Type B pancreatic cell (in vitro differentiated cells): ENCODE data around the gene MACC1. TPM values are rescaled to one million over a fixed set of nuclear protein-coding genes. Genes with fewer than 3 reads are reported as not detected.

ENCODE experiments used
- DNase-seq: peaks from one replicate; pipeline ENCODE4 v3.0.0; 2021; ENCODE audit warnings: mixed read lengths; ENCODE audit not compliant: unreplicated experiment; ENCODE audit errors: extremely low spot score
- H3K27ac Mint-ChIP-seq: 2 replicates; pipeline ENCODE4 v1.8.0; 2021; ENCODE audit warnings: mild to moderate bottlenecking, mixed read lengths
- H3K27me3 Mint-ChIP-seq: 2 replicates; pipeline ENCODE4 v1.8.0; 2021; ENCODE audit warnings: mixed read lengths
- H3K36me3 Mint-ChIP-seq: 2 replicates; pipeline ENCODE4 v1.8.0; 2021; ENCODE audit warnings: mixed read lengths
- H3K4me1 Mint-ChIP-seq: one replicate; pipeline ENCODE4 v1.8.0; 2021; ENCODE audit warnings: mixed read lengths; ENCODE audit not compliant: unreplicated experiment
- H3K4me3 Mint-ChIP-seq: 2 replicates; pipeline ENCODE4 v1.8.0; 2021; ENCODE audit warnings: mild to moderate bottlenecking, mixed read lengths
- H3K9me3 Mint-ChIP-seq: 2 replicates; pipeline ENCODE4 v1.8.0; 2021; ENCODE audit warnings: mixed read lengths
- long read RNA-seq: library from polyadenylated mRNA; unstranded; transcript quantifications from one replicate; pipeline ENCODE4 v2.0.0, GENCODE V29; 2020
- total RNA-seq: library from RNA; stranded (reverse); gene quantifications from 2 replicates; pipeline ENCODE4 v1.2.1, GENCODE V29; 2021; ENCODE audit warnings: low replicate concordance
- TF ChIP-seq, protein P1 (sequence below): fragments of 200-600 bp; sonication (generic); conservative IDR thresholded peaks from 2 replicates; pipeline ENCODE4 v1.5.0; 2021; ENCODE audit warnings: antibody characterized with exemption, mild to moderate bottlenecking

The MACC1 gene
- total RNA-seq: 14.8 and 27.8 TPM in 2 replicates
- long read RNA-seq, partial matches to known transcripts: 10 of 39 reads
- long read RNA-seq, other reads (novel, unspliced or antisense): 27 of 39 reads

- Mint-ChIP-seq H3K4me1 (peaks cover 9% of the 10 kb centered on the region), H3K27ac (peak within 1 kb of the TSS; percentile 100)
- no peak for DNase-seq
These were observed at the start of gene MACC1 for GRCh38 chr7:20217193-20217948. Gene MACC1, minus strand, starts transcription at chr7:20217384. Its CDS starts 55,522 bp downstream, at chr7:20161862.

DNA sequence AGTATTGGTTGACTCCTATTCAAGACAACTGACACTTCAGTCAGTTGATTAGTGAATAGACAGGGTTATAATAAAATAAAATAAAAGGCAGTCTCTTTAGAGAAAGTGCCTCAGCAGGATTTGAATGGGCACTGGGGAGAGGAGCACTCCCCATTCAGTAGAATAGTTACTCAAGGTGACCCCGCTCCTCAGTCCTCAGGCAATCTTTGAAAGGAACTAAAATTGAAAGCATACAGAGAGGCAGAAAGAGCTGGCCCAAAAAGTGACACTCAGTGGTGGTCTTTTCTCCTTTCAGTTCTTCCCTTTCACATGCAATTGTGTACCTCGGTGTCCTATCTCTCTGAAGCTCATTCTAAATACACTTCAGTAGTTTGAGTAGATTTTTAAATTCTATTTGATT lies 47.4 kb upstream of the MACC1 start:
- no peak overlapping the region for H3K27ac Mint-ChIP-seq
- H3K36me3 Mint-ChIP-seq: no peaks in the 10 kb centered on the region
- no peaks in the 10 kb centered on the region for H3K4me1 Mint-ChIP-seq
- DNase-seq: no peak
- no peaks in the 10 kb centered on the region for H3K27me3 Mint-ChIP-seq
- H3K9me3 Mint-ChIP-seq: no peaks in the 10 kb centered on the region
- H3K4me3 Mint-ChIP-seq: no peak overlapping the region
- TF ChIP-seq, protein P1, sequence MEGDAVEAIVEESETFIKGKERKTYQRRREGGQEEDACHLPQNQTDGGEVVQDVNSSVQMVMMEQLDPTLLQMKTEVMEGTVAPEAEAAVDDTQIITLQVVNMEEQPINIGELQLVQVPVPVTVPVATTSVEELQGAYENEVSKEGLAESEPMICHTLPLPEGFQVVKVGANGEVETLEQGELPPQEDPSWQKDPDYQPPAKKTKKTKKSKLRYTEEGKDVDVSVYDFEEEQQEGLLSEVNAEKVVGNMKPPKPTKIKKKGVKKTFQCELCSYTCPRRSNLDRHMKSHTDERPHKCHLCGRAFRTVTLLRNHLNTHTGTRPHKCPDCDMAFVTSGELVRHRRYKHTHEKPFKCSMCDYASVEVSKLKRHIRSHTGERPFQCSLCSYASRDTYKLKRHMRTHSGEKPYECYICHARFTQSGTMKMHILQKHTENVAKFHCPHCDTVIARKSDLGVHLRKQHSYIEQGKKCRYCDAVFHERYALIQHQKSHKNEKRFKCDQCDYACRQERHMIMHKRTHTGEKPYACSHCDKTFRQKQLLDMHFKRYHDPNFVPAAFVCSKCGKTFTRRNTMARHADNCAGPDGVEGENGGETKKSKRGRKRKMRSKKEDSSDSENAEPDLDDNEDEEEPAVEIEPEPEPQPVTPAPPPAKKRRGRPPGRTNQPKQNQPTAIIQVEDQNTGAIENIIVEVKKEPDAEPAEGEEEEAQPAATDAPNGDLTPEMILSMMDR: no peak

More at GRCh38 chr7:20217193-20217948, at the start of gene MACC1:
- peak within 1 kb of the TSS; percentile 88 for H3K4me3 Mint-ChIP-seq
- TF ChIP-seq, protein P1: no peak
- peaks cover 5% of the 10 kb centered on the region for H3K9me3 Mint-ChIP-seq
- no peaks in the 10 kb centered on the region for H3K27me3 Mint-ChIP-seq
- H3K36me3 Mint-ChIP-seq: peaks cover 8% of the 10 kb centered on the region

- H3K27ac Mint-ChIP-seq: no peak overlapping the region
- TF ChIP-seq, protein P1: no peak
These were observed 43.0 kb upstream of the MACC1 start for GRCh38 chr7:20260223-20260622.

DNA sequence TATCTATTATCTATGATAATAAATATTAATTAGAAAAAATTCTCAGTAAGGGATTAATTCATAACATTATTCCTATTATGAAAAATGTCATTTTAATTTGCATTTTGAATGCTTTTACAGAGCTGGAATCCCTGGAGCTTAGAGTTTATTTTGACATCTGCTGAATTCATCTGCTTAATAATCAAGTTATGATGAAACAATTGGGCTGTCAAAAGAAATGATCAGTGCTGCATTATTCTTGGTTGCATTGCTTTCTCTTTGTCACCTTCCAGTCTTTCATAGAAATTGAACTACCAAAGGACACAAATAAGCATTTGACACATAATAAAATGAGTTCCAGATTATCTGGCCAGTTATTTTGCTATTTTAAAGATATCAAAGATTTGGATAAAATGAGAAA lies 40.0 kb upstream of the MACC1 start:
- no peak overlapping the region for H3K4me3 Mint-ChIP-seq
- no peak for DNase-seq
- H3K9me3 Mint-ChIP-seq: no peaks in the 10 kb centered on the region
- H3K4me1 Mint-ChIP-seq: no peaks in the 10 kb centered on the region
- H3K36me3 Mint-ChIP-seq: no peaks in the 10 kb centered on the region
- TF ChIP-seq, protein P1: no peak
- H3K27me3 Mint-ChIP-seq: no peaks in the 10 kb centered on the region
- H3K27ac Mint-ChIP-seq: no peak overlapping the region

More at GRCh38 chr7:20260223-20260622, 43.0 kb upstream of the MACC1 start:
- Mint-ChIP-seq H3K4me3 (no peak overlapping the region), H3K36me3 (no peaks in the 10 kb centered on the region), H3K4me1 (no peaks in the 10 kb centered on the region), H3K9me3 (no peaks in the 10 kb centered on the region), H3K27me3 (no peaks in the 10 kb centered on the region)
- no peak for DNase-seq

- Mint-ChIP-seq H3K36me3 (no peaks in the 10 kb centered on the region), H3K4me1 (peaks cover 7% of the 10 kb centered on the region), H3K4me3 (no peak overlapping the region), H3K9me3 (no peaks in the 10 kb centered on the region), H3K27ac (no peak overlapping the region), H3K27me3 (no peaks in the 10 kb centered on the region)
- DNase-seq: no peak
- TF ChIP-seq, protein P1: no peak
These were observed 32.7 kb upstream of the MACC1 start for GRCh38 chr7:20249920-20250319.
